22Rv1 (cell line): ENCODE results near the gene KRTAP2-1.
"Not testable (repeated sequence)": the region's sequence is repeated elsewhere in the genome, so short reads cannot be mapped to it uniquely, and the experiment has no call there.

ENCODE experiments used
- H3K27ac ChIP-seq: fragments of 450-650 bp; 2 replicates; pipeline ENCODE4 v1.5.1; 2017
- CTCF ChIP-seq: fragments of 450-650 bp; IDR thresholded peaks from 2 replicates; pipeline ENCODE4 v1.5.1; 2017; ENCODE audit warnings: mild to moderate bottlenecking
- ZFX ChIP-seq: fragments of 450-650 bp; IDR thresholded peaks from 2 replicates; pipeline ENCODE4 v1.6.1; 2017; ENCODE audit warnings: antibody characterized with exemption, borderline replicate concordance

Gene KRTAP2-1

GRCh38 chr17:41058741-41059140 is 11.6 kb upstream of the KRTAP2-1 start:
- H3K27ac ChIP-seq = no peak overlapping the region
- TF ChIP-seq ZFX = no peak
- TF ChIP-seq CTCF = no peak

- no peak overlapping the region for H3K27ac ChIP-seq
- TF ChIP-seq CTCF = no peak
- no peak for TF ChIP-seq ZFX
Measured at GRCh38 chr17:41057547-41057946, 10.4 kb upstream of the KRTAP2-1 start.

GRCh38 chr17:41055130-41055529 is 8.0 kb upstream of the KRTAP2-1 start, which contains the start of gene KRTAP2-2:
KRTAP2-2 (minus strand) TSS chr17:41055230; CDS start chr17:41055211, 19 bp downstream.
- not testable (repeated sequence) for H3K27ac ChIP-seq

GRCh38 chr17:41054556-41054955 is 7.4 kb upstream of the KRTAP2-1 start:
- H3K27ac ChIP-seq = not testable (repeated sequence)

- no peak for TF ChIP-seq CTCF
- no peak for TF ChIP-seq ZFX
- H3K27ac ChIP-seq = no peak overlapping the region
Measured at GRCh38 chr17:41054025-41054424, 6.9 kb upstream of the KRTAP2-1 start.

GRCh38 chr17:41052566-41052965 is 5.5 kb upstream of the KRTAP2-1 start:
- H3K27ac ChIP-seq = no peak overlapping the region
- TF ChIP-seq CTCF (no peak), ZFX (no peak)

- TF ChIP-seq ZFX (no peak), CTCF (no peak)
- H3K27ac ChIP-seq = no peak overlapping the region
Measured at GRCh38 chr17:41049110-41049509, 2.0 kb upstream of the KRTAP2-1 start.

- TF ChIP-seq CTCF = no peak
- TF ChIP-seq ZFX = no peak
- no peak overlapping the region for H3K27ac ChIP-seq
Measured at GRCh38 chr17:41048441-41048840, 1.3 kb upstream of the KRTAP2-1 start.
